Chondrocyte (in vitro differentiated cells): ENCODE measurements around the gene KCNC4. TPM values are rescaled to one million over a fixed set of nuclear protein-coding genes. Genes with fewer than 3 reads are reported as not detected.

Experiments
- DNase-seq: peaks from one replicate; pipeline ENCODE4 v3.0.0; 2021; ENCODE audit warnings: mixed read lengths, low spot score
- H3K27ac Mint-ChIP-seq: one replicate; pipeline ENCODE4 v1.8.0; 2021; ENCODE audit warnings: mild to moderate bottlenecking, moderate library complexity, mixed read lengths; ENCODE audit not compliant: unreplicated experiment
- H3K27me3 Mint-ChIP-seq: 2 replicates; pipeline ENCODE4 v1.8.0; 2021; ENCODE audit warnings: low read depth, mixed read lengths
- H3K36me3 Mint-ChIP-seq: 2 replicates; pipeline ENCODE4 v1.8.0; 2021; ENCODE audit warnings: low read depth, mixed read lengths
- H3K4me1 Mint-ChIP-seq: 2 replicates; pipeline ENCODE4 v1.8.0; 2021; ENCODE audit warnings: low read depth, mild to moderate bottlenecking, mixed read lengths
- H3K4me3 Mint-ChIP-seq: one replicate; pipeline ENCODE4 v1.8.0; 2021; ENCODE audit warnings: mild to moderate bottlenecking, moderate library complexity, mixed read lengths; ENCODE audit not compliant: unreplicated experiment
- H3K9me3 Mint-ChIP-seq: 2 replicates; pipeline ENCODE4 v1.8.0; 2021; ENCODE audit warnings: low read depth, mixed read lengths
- CTCF ChIP-seq: fragments of 200-600 bp; sonication (generic); IDR thresholded peaks from 2 replicates; pipeline ENCODE4 v1.5.0; 2021; ENCODE audit warnings: antibody characterized with exemption, mild to moderate bottlenecking, moderate library complexity
- total RNA-seq: library from RNA; stranded (reverse); gene quantifications from 3 replicates; pipeline ENCODE4 v1.2.1, GENCODE V29; 2021

The KCNC4 gene
- total RNA-seq, 1 donor from 2014 or later: 2.7 TPM

DNA sequence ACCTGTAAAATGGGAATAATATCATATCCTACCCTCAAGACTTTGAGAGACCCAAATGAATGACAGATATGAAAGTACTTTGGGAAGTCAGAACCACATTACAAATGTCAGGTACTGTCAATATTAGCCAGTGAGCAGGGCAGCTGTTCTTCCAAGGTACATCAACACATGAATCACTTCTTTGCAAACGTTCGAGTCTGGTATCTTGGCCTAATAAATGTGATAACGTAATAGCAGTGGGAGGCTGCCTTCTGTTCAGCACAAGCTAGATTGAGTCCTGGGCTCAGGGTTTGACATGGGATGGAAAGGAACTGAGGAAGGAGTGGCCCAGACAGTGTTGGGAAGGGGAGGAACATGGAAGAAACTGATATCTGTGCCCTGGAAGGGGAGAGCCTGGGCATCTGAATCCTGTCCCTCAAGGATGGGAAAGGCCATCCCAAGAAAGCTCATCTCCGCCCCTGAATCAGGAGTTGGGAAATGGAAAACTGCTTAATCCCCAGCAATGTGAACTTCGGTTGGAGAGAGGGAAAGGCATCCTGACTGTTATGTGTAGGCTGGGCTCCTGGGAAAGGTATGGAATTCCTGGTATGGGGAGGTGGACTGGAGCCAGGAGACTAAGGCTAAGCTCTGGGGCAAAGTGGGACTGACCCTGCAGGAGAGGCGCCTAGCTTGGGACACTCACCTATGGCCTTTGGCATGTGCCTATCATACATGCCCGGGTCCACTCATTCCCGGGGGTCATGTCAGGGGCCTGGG, 14.3 kb downstream of the KCNC4 start:
- TF ChIP-seq CTCF: no peak
- Mint-ChIP-seq H3K9me3 (no peaks in the 10 kb centered on the region), H3K4me3 (no peak overlapping the region), H3K27me3 (peaks cover 4% of the 10 kb centered on the region), H3K36me3 (peaks cover 2% of the 10 kb centered on the region), H3K27ac (peak overlapping the region; percentile 51), H3K4me1 (no peaks in the 10 kb centered on the region)
- no peak for DNase-seq

- Mint-ChIP-seq H3K36me3 (peaks cover 2% of the 10 kb centered on the region), H3K27me3 (peaks cover 4% of the 10 kb centered on the region), H3K4me3 (no peak overlapping the region), H3K9me3 (no peaks in the 10 kb centered on the region), H3K4me1 (no peaks in the 10 kb centered on the region), H3K27ac (no peak overlapping the region)
- TF ChIP-seq CTCF: no peak
- DNase-seq: no peak
Observed at GRCh38 chr1:110225212-110225611, 15.1 kb downstream of the KCNC4 start.

GRCh38 chr1:110225756-110226404, 15.8 kb downstream of the KCNC4 start:
- DNase-seq: no peak
- Mint-ChIP-seq H3K27me3 (peaks cover 4% of the 10 kb centered on the region), H3K27ac (no peak overlapping the region)

GRCh38 chr1:110227774-110228173, 17.7 kb downstream of the KCNC4 start:
- Mint-ChIP-seq H3K27ac (no peak overlapping the region), H3K9me3 (no peaks in the 10 kb centered on the region), H3K36me3 (peaks cover 4% of the 10 kb centered on the region), H3K4me1 (peaks cover 3% of the 10 kb centered on the region), H3K4me3 (no peak overlapping the region), H3K27me3 (no peaks in the 10 kb centered on the region)
- TF ChIP-seq CTCF: no peak
- DNase-seq: no peak

More at GRCh38 chr1:110225756-110226404, 15.8 kb downstream of the KCNC4 start:
- Mint-ChIP-seq H3K4me3 (no peak overlapping the region), H3K36me3 (peaks cover 2% of the 10 kb centered on the region), H3K4me1 (peaks cover 3% of the 10 kb centered on the region), H3K9me3 (no peaks in the 10 kb centered on the region)
- TF ChIP-seq CTCF: no peak

- no peaks in the 10 kb centered on the region for H3K27me3 Mint-ChIP-seq
- TF ChIP-seq CTCF: no peak
- peaks cover 3% of the 10 kb centered on the region for H3K4me1 Mint-ChIP-seq
- no peaks in the 10 kb centered on the region for H3K9me3 Mint-ChIP-seq
- no peak for DNase-seq
- H3K36me3 Mint-ChIP-seq: peaks cover 4% of the 10 kb centered on the region
- H3K4me3 Mint-ChIP-seq: no peak overlapping the region
- no peak overlapping the region for H3K27ac Mint-ChIP-seq
Observed at GRCh38 chr1:110228381-110228780, 18.3 kb downstream of the KCNC4 start.
